GM23338 (cell line): ENCODE data around the gene DST. TPM values are rescaled to one million over a fixed set of nuclear protein-coding genes. Genes with fewer than 3 reads are reported as not detected.

Source experiments
- ATAC-seq: fragments of 200-7000 bp; cut with Tn5 transposase; 3 replicates; pipeline ENCODE4 v1.9.1; 2020
- DNase-seq: peaks from one replicate; pipeline ENCODE4 v3.0.0-alpha.2; 2015; ENCODE audit warnings: low spot score
- H2AFZ ChIP-seq: fragments of 200-600 bp; sonication (generic); 2 replicates; pipeline ENCODE4 v1.8.0; 2016; ENCODE audit warnings: antibody characterized with exemption, mild to moderate bottlenecking, moderate library complexity
- H3F3A ChIP-seq: fragments of 200-600 bp; sonication (generic); replicated peaks from 2 replicates; pipeline ENCODE4 v1.8.0; 2017; ENCODE audit warnings: antibody characterized with exemption, mixed run types, low read depth
- H3K27ac ChIP-seq: fragments of 200-600 bp; sonication (generic); 2 replicates; pipeline ENCODE4 v1.6.1; 2016; ENCODE audit warnings: low read depth
- H3K27me3 ChIP-seq: fragments of 200-600 bp; sonication (generic); 2 replicates; pipeline ENCODE4 v1.8.0; 2016; ENCODE audit warnings: mild to moderate bottlenecking, mixed run types, moderate library complexity; ENCODE audit not compliant: insufficient read depth
- H3K36me3 ChIP-seq: fragments of 200-600 bp; sonication (generic); 2 replicates; pipeline ENCODE4 v1.8.0; 2016; ENCODE audit warnings: mild to moderate bottlenecking; ENCODE audit not compliant: insufficient read depth
- H3K4me1 ChIP-seq: fragments of 200-600 bp; sonication (generic); 2 replicates; pipeline ENCODE4 v1.8.0; 2016; ENCODE audit warnings: mild to moderate bottlenecking, moderate library complexity; ENCODE audit not compliant: insufficient read depth
- H3K4me2 ChIP-seq: fragments of 200-600 bp; sonication (generic); 2 replicates; pipeline ENCODE4 v1.7.1; 2017; ENCODE audit warnings: mixed run types
- H3K4me3 ChIP-seq: fragments of 200-600 bp; sonication (generic); 2 replicates; pipeline ENCODE4 v1.6.1; 2016; ENCODE audit warnings: mixed run types
- H3K79me2 ChIP-seq: fragments of 200-600 bp; sonication (generic); replicated peaks from 2 replicates; pipeline ENCODE4 v1.8.0; 2017; ENCODE audit warnings: mild to moderate bottlenecking; ENCODE audit not compliant: insufficient read depth
- H3K9me2 ChIP-seq: fragments of 200-600 bp; sonication (generic); 2 replicates; pipeline ENCODE4 v1.8.0; 2017; ENCODE audit not compliant: insufficient read depth
- H4K20me1 ChIP-seq: fragments of 200-600 bp; sonication (generic); replicated peaks from 2 replicates; pipeline ENCODE4 v1.8.0; 2017; ENCODE audit warnings: mild to moderate bottlenecking; ENCODE audit not compliant: insufficient read depth
- H3K27ac Mint-ChIP-seq: 2 replicates; pipeline ENCODE4 v1.8.0; 2020; ENCODE audit warnings: inconsistent platforms, mild to moderate bottlenecking, moderate library complexity, mixed read lengths
- H3K27me3 Mint-ChIP-seq: 3 replicates; pipeline ENCODE4 v1.8.0; 2022; ENCODE audit warnings: low read depth, mild to moderate bottlenecking, moderate library complexity, mixed read lengths, inconsistent platforms; ENCODE audit not compliant: insufficient read depth, poor library complexity
- H3K36me3 Mint-ChIP-seq: 3 replicates; pipeline ENCODE4 v1.8.0; 2021; ENCODE audit warnings: low read depth, mild to moderate bottlenecking, inconsistent platforms, moderate library complexity, mixed read lengths
- H3K4me1 Mint-ChIP-seq: 3 replicates; pipeline ENCODE4 v1.8.0; 2020; ENCODE audit warnings: mild to moderate bottlenecking, inconsistent platforms, mixed read lengths
- H3K4me3 Mint-ChIP-seq: 3 replicates; pipeline ENCODE4 v1.8.0; 2021; ENCODE audit warnings: moderate library complexity, mild to moderate bottlenecking, inconsistent platforms, mixed read lengths
- H3K9me3 Mint-ChIP-seq: 3 replicates; pipeline ENCODE4 v1.8.0; 2020; ENCODE audit warnings: moderate library complexity, mild to moderate bottlenecking, inconsistent platforms, mixed read lengths
- CREB1 ChIP-seq: fragments of 250-450 bp; sonication (Bioruptor Pico); IDR thresholded peaks from 2 replicates; pipeline ENCODE4 v1.5.0; 2020; ENCODE audit warnings: low read depth, mild to moderate bottlenecking, moderate library complexity
- EZH2 ChIP-seq: fragments of 200-600 bp; sonication (generic); IDR thresholded peaks from one replicate; pipeline ENCODE4 v1.8.0; 2017; ENCODE audit warnings: antibody characterized with exemption, mild to moderate bottlenecking, low read depth; ENCODE audit not compliant: unreplicated experiment
- EZH2phosphoT487 ChIP-seq: fragments of 200-600 bp; sonication (generic); IDR thresholded peaks from one replicate; pipeline ENCODE4 v1.8.1; 2018; ENCODE audit warnings: antibody characterized with exemption; ENCODE audit not compliant: unreplicated experiment
- JUNB ChIP-seq: IDR thresholded peaks from one replicate; pipeline ENCODE4 v1.6.1; 2016; ENCODE audit warnings: antibody characterized with exemption; ENCODE audit not compliant: unreplicated experiment
- POLR2AphosphoS5 ChIP-seq: IDR thresholded peaks from 2 replicates; pipeline ENCODE4 v1.6.1; 2016; ENCODE audit warnings: antibody characterized with exemption, low read depth
- STAT1 ChIP-seq: IDR thresholded peaks from one replicate; pipeline ENCODE4 v1.6.1; 2016; ENCODE audit warnings: antibody characterized with exemption; ENCODE audit not compliant: unreplicated experiment
- ZNF114 ChIP-seq: fragments of 250-450 bp; sonication (Bioruptor Pico); IDR thresholded peaks from 2 replicates; pipeline ENCODE4 v1.5.0; 2020; ENCODE audit warnings: mild to moderate bottlenecking, moderate library complexity
- ZNF331 ChIP-seq: fragments of 250-450 bp; sonication (Bioruptor Pico); IDR thresholded peaks from 2 replicates; pipeline ENCODE4 v1.5.0; 2020; ENCODE audit warnings: low read depth, mild to moderate bottlenecking, moderate library complexity
- polyA plus RNA-seq: library from polyadenylated mRNA; unstranded; fragments of >200 nt; fragmentation: Nextera tagmentation; extraction: Ambion mirVana; gene quantifications from 2 replicates; pipeline ENCODE4 v1.2.1, GENCODE V29; 2016
- total RNA-seq: library from RNA; depleted of rRNA; stranded (reverse); fragments of >200 nt; shearing (Covaris generic); gene quantifications from 2 replicates; pipeline ENCODE4 v1.2.3, GENCODE V29; 2014
- TF ChIP-seq, protein P1 (sequence below), 2 experiments: fragments of 200-600 bp in 1 of 2; sonication (generic) in 1 of 2; conservative IDR thresholded peaks; 2 replicates each; pipeline versions ENCODE4 v1.5.1 to v1.6.1; 2016 to 2017; ENCODE audit warnings: antibody characterized with exemption in 2 of 2, low read depth in 2 of 2, mild to moderate bottlenecking in 2 of 2, moderate library complexity in 1 of 2
- TF ChIP-seq, protein P2 (sequence below): IDR thresholded peaks from 2 replicates; pipeline ENCODE4 v1.6.1; 2016; ENCODE audit warnings: antibody characterized with exemption
- TF ChIP-seq, protein P3 (sequence below): IDR thresholded peaks from one replicate; pipeline ENCODE4 v1.6.1; 2018; ENCODE audit warnings: antibody characterized with exemption; ENCODE audit not compliant: unreplicated experiment

DST gene
- total and polyA plus RNA-seq, 2 experiments from 2014 or later = 88.7 to 188 TPM

DNA sequence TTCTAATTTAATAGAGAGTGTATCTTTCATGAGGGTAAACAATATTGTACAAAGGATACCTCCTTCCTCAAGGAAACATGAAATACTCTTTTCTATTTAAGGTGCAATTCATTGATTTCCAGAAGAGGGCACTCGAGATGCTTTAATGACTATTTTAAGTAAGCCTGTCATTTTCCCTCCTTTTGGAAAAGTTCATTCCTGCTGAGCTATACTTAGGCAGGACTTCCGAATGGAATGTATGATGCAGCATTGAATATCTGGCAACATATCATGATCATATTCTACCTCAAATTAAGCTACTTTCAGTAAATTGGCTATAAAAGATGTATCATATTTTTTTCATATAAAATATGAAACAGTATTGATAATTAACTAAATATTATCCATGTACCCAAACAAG is 5.0 kb downstream of the DST start:
- Histone ChIP-seq H3K27ac (no peak overlapping the region), H3K4me3 (no peak overlapping the region), H4K20me1 (no peaks in the 10 kb centered on the region), H3K9me2 (no peaks in the 10 kb centered on the region), H3K27me3 (no peaks in the 10 kb centered on the region), H3K4me1 (no peaks in the 10 kb centered on the region), H3K36me3 (peaks cover 35% of the 10 kb centered on the region), H2AFZ (no peak overlapping the region), H3K4me2 (no peak overlapping the region), H3K79me2 (no peaks in the 10 kb centered on the region; the same call in 1 of the 2 replicates), H3F3A (no peaks in the 10 kb centered on the region)
- peak; percentile 76 for DNase-seq
- Mint-ChIP-seq H3K27ac (no peak overlapping the region), H3K27me3 (peaks cover 2% of the 10 kb centered on the region), H3K36me3 (peaks cover 48% of the 10 kb centered on the region), H3K9me3 (no peaks in the 10 kb centered on the region), H3K4me3 (no peak overlapping the region), H3K4me1 (no peaks in the 10 kb centered on the region)
- TF ChIP-seq, protein P1, sequence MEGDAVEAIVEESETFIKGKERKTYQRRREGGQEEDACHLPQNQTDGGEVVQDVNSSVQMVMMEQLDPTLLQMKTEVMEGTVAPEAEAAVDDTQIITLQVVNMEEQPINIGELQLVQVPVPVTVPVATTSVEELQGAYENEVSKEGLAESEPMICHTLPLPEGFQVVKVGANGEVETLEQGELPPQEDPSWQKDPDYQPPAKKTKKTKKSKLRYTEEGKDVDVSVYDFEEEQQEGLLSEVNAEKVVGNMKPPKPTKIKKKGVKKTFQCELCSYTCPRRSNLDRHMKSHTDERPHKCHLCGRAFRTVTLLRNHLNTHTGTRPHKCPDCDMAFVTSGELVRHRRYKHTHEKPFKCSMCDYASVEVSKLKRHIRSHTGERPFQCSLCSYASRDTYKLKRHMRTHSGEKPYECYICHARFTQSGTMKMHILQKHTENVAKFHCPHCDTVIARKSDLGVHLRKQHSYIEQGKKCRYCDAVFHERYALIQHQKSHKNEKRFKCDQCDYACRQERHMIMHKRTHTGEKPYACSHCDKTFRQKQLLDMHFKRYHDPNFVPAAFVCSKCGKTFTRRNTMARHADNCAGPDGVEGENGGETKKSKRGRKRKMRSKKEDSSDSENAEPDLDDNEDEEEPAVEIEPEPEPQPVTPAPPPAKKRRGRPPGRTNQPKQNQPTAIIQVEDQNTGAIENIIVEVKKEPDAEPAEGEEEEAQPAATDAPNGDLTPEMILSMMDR (conservative IDR thresholded peaks at IDR 0.05; ENCODE audit: low read depth in 2 of 2) = peak; percentile 57 to 69
- TF ChIP-seq POLR2AphosphoS5 = no peak
- ATAC-seq = no peak

DNA sequence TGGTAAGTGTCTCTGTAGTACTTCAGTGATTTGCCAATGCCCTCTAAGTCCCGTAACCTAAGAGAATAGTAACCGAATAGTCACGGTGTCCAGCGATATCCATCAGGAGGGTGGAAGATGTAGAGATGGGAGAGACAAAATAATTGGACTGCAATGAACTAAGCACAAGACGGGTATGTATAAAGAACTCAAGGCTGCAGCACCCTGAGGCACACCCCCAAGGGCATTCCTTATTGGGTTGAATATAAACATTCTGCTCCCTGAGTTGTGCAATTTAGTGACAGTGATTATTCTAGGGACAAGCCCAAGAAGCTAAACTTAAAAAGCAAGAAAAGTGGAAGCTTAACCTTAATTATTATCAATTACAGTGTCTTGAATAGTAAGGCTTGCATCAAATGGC is 14.6 kb downstream of the DST start:
- no peak overlapping the region for H3K27ac ChIP-seq
- no peaks in the 10 kb centered on the region for H4K20me1 ChIP-seq
- no peaks in the 10 kb centered on the region for H3K4me1 ChIP-seq
- peaks cover 48% of the 10 kb centered on the region for H3K36me3 ChIP-seq
- H3K27me3 Mint-ChIP-seq = no peaks in the 10 kb centered on the region
- no peak overlapping the region for H3K4me2 ChIP-seq
- TF ChIP-seq, protein P2, sequence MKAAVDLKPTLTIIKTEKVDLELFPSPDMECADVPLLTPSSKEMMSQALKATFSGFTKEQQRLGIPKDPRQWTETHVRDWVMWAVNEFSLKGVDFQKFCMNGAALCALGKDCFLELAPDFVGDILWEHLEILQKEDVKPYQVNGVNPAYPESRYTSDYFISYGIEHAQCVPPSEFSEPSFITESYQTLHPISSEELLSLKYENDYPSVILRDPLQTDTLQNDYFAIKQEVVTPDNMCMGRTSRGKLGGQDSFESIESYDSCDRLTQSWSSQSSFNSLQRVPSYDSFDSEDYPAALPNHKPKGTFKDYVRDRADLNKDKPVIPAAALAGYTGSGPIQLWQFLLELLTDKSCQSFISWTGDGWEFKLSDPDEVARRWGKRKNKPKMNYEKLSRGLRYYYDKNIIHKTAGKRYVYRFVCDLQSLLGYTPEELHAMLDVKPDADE = no peak
- TF ChIP-seq ZNF114 (CRISPR knock-in tag) = no peak
- TF ChIP-seq, protein P1 (conservative IDR thresholded peaks at IDR 0.05; ENCODE audit: low read depth in 2 of 2) = no peak
- TF ChIP-seq ZNF331 = no peak
- TF ChIP-seq, protein P3, sequence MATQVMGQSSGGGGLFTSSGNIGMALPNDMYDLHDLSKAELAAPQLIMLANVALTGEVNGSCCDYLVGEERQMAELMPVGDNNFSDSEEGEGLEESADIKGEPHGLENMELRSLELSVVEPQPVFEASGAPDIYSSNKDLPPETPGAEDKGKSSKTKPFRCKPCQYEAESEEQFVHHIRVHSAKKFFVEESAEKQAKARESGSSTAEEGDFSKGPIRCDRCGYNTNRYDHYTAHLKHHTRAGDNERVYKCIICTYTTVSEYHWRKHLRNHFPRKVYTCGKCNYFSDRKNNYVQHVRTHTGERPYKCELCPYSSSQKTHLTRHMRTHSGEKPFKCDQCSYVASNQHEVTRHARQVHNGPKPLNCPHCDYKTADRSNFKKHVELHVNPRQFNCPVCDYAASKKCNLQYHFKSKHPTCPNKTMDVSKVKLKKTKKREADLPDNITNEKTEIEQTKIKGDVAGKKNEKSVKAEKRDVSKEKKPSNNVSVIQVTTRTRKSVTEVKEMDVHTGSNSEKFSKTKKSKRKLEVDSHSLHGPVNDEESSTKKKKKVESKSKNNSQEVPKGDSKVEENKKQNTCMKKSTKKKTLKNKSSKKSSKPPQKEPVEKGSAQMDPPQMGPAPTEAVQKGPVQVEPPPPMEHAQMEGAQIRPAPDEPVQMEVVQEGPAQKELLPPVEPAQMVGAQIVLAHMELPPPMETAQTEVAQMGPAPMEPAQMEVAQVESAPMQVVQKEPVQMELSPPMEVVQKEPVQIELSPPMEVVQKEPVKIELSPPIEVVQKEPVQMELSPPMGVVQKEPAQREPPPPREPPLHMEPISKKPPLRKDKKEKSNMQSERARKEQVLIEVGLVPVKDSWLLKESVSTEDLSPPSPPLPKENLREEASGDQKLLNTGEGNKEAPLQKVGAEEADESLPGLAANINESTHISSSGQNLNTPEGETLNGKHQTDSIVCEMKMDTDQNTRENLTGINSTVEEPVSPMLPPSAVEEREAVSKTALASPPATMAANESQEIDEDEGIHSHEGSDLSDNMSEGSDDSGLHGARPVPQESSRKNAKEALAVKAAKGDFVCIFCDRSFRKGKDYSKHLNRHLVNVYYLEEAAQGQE = no peak
- TF ChIP-seq EZH2 = no peak
- TF ChIP-seq CREB1 (CRISPR knock-in tag) = no peak
- no peak for TF ChIP-seq STAT1
- no peak for TF ChIP-seq EZH2phosphoT487
- no peak for TF ChIP-seq JUNB
- no peaks in the 10 kb centered on the region for H3K9me3 Mint-ChIP-seq
- no peaks in the 10 kb centered on the region for H3K79me2 ChIP-seq
- no peak overlapping the region for H3K4me3 Mint-ChIP-seq
- no peaks in the 10 kb centered on the region for H3K9me2 ChIP-seq
- no peaks in the 10 kb centered on the region for H3K27me3 ChIP-seq
- H3F3A ChIP-seq = no peaks in the 10 kb centered on the region
- ATAC-seq (no peak), DNase-seq (no peak)
- no peak overlapping the region for H3K27ac Mint-ChIP-seq
- no peak overlapping the region for H3K4me3 ChIP-seq
- no peaks in the 10 kb centered on the region for H3K4me1 Mint-ChIP-seq
- H2AFZ ChIP-seq = no peak overlapping the region
- H3K36me3 Mint-ChIP-seq = peaks cover 46% of the 10 kb centered on the region
